HepG2 (cell line): ENCODE measurements around the gene EPX. TPM values are rescaled to one million over a fixed set of nuclear protein-coding genes. Genes with fewer than 3 reads are reported as not detected.

Experiments
- ATAC-seq: fragments of 200-7000 bp; cut with Tn5 transposase; 3 replicates; pipeline ENCODE4 v1.9.1; 2020; ENCODE audit warnings: mild to moderate bottlenecking, moderate library complexity
- BruUV-seq: library from RNA; stranded (reverse); fragments of 400-500 nt; replicated peaks from 2 replicates; lab custom pipeline; 2021; lab: Mats Ljungman, UMichigan
- CTCF ChIA-PET: fragments of 300-600 bp; formaldehyde crosslinking; extraction: SDS; loops from one replicate; lab custom pipeline; 2021; ENCODE audit warnings: low total read pairs, inconsistent platforms, low intra/inter-chr PET ratio; lab: Yijun Ruan, JAX
- POLR2A ChIA-PET: fragments of 350-600 bp; sonication (Branson Sonifier 250); formaldehyde crosslinking; loops from one replicate; lab custom pipeline; 2020; ENCODE audit warnings: antibody characterized with exemption, inconsistent platforms; lab: Yijun Ruan, JAX
- DNase-seq: peaks from one replicate; pipeline ENCODE4 v3.0.0-alpha.2; 2015; ENCODE audit warnings: low spot score
- FAIRE-seq: peaks from 3 replicates; lab custom pipeline; 2011; peaks lifted over from hg19 to GRCh38; lab: Jason Lieb, UNC
- H2AFZ ChIP-seq: one replicate; pipeline ENCODE4 v1.6.1; 2011; ENCODE audit warnings: low read length, inconsistent platforms
- H3K27ac ChIP-seq: fragments of 300-600 bp; 3 replicates; pipeline ENCODE4 v1.8.0; 2011; ENCODE audit warnings: mixed run types, mild to moderate bottlenecking, mixed read lengths, low read length, inconsistent platforms; ENCODE audit not compliant: insufficient read depth; ENCODE audit errors: extremely low read length
- H3K27me3 ChIP-seq, 2 experiments: fragments of 200-600 bp in 1 of 2; 2 replicates in 1 of 2; 3 replicates in 1 of 2; pipeline versions ENCODE4 v1.6.0 to v1.8.0; 2011; ENCODE audit warnings: low read length in 2 of 2, mild to moderate bottlenecking in 2 of 2, moderate library complexity in 2 of 2, inconsistent platforms in 1 of 2; ENCODE audit not compliant: insufficient read depth in 2 of 2, control insufficient read depth in 1 of 2
- H3K36me3 ChIP-seq, 2 experiments: fragments of 200-600 bp in 1 of 2; replicated peaks in 1 of 2; 2 replicates in 1 of 2; 3 replicates in 1 of 2; pipeline versions ENCODE4 v1.5.1 to v1.8.0; 2011; ENCODE audit warnings: low read length in 2 of 2, inconsistent platforms in 1 of 2; ENCODE audit not compliant: insufficient read depth in 2 of 2, control insufficient read depth in 1 of 2
- H3K4me1 ChIP-seq: 2 replicates; pipeline ENCODE4 v1.5.1; 2012; ENCODE audit warnings: low read length, inconsistent platforms; ENCODE audit not compliant: insufficient read depth
- H3K4me2 ChIP-seq: 2 replicates; pipeline ENCODE4 v1.6.0; 2011; ENCODE audit warnings: low read depth, low read length, inconsistent platforms
- H3K4me3 ChIP-seq, 3 experiments: fragments of 200-600 bp in 1 of 3; sonication (generic), shearing (Covaris generic) in 1 of 3; replicated peaks in 1 of 3; 2 replicates each; pipeline ENCODE4 v1.5.1; 2011 to 2016; ENCODE audit warnings: low read length in 3 of 3, inconsistent platforms in 2 of 3, low read depth in 2 of 3, mild to moderate bottlenecking in 2 of 3, control low read depth in 1 of 3, mixed read lengths in 1 of 3; ENCODE audit not compliant: insufficient read depth in 1 of 3
- H3K79me2 ChIP-seq: one replicate; pipeline ENCODE4 v1.6.1; 2011; ENCODE audit warnings: low read length, inconsistent platforms; ENCODE audit not compliant: insufficient read depth
- H3K9ac ChIP-seq: 2 replicates; pipeline ENCODE4 v1.6.0; 2011; ENCODE audit warnings: mild to moderate bottlenecking, low read depth, low read length, inconsistent platforms; ENCODE audit not compliant: insufficient read depth
- H3K9me3 ChIP-seq: 2 replicates; pipeline ENCODE4 v1.5.1; 2012; ENCODE audit warnings: mild to moderate bottlenecking, low read length
- H4K20me1 ChIP-seq: 2 replicates; pipeline ENCODE4 v1.6.0; 2011; ENCODE audit warnings: inconsistent platforms, mild to moderate bottlenecking, low read length, moderate library complexity; ENCODE audit not compliant: insufficient read depth
- AKAP8 ChIP-seq: sonication (generic); formaldehyde crosslinking; IDR thresholded peaks from 2 replicates; pipeline ENCODE4 v1.5.1; 2020; ENCODE audit warnings: mild to moderate bottlenecking, missing genetic modification reagents
- CCDC6 ChIP-seq: sonication (generic); formaldehyde crosslinking; IDR thresholded peaks from 2 replicates; pipeline ENCODE4 v1.8.1; 2022; ENCODE audit warnings: mild to moderate bottlenecking, missing genetic modification reagents, moderate library complexity
- MLX ChIP-seq: IDR thresholded peaks from 2 replicates; pipeline ENCODE4 v1.6.1; 2016
- RERE ChIP-seq: IDR thresholded peaks from 2 replicates; pipeline ENCODE4 v1.6.1; 2016; ENCODE audit warnings: low read depth, missing genetic modification reagents, missing compliant biosample characterization
- SP1 ChIP-seq, 2 experiments: fragments of 450-650 bp in 1 of 2; sonication (generic) in 1 of 2; formaldehyde crosslinking in 1 of 2; IDR thresholded peaks; 2 replicates each; pipeline versions ENCODE4 v1.4.0 to v1.6.1; 2016 to 2020; ENCODE audit warnings: missing genetic modification reagents in 1 of 2
- ZBTB34 ChIP-seq: sonication (generic); formaldehyde crosslinking; IDR thresholded peaks from 2 replicates; pipeline ENCODE4 v1.8.0; 2022; ENCODE audit warnings: mild to moderate bottlenecking, missing genetic modification reagents
- ZNF746 ChIP-seq: sonication (generic); formaldehyde crosslinking; IDR thresholded peaks from 2 replicates; pipeline ENCODE4 v1.8.0; 2022; ENCODE audit warnings: mild to moderate bottlenecking, missing genetic modification reagents
- WGBS: methylation state at CpG from one replicate; pipeline ENCODE4 v1.1.6; 2017; ENCODE audit warnings: low lambda C conversion rate; 5-methylcytosine and 5-hydroxymethylcytosine counted together
- in situ Hi-C: cut with HindIII; loops from 2 replicates; pipeline ENCODE4 v1.10.0; 2017; ENCODE audit warnings: low pct_unique_long_range_greater_than_20kb; ENCODE audit not compliant: extremely low pct_ligation_motif_present
- intact Hi-C: fragments of 100-400 bp; cut with micrococcal nuclease; formaldehyde crosslinking; loops from one replicate; pipeline ENCODE4 v1.10.0; 2022; ENCODE audit not compliant: unreplicated experiment
- polyA plus RNA-seq, 8 experiments: library from polyadenylated mRNA; depleted of rRNA in 3 of 8; stranded (reverse) in 7 of 8; unstranded in 1 of 8; fragments of >200 nt; fragmentation: Illumina TruSeq in 4 of 8; extraction: Trizol in 4 of 8; gene quantifications; 2 replicates each; pipeline versions ENCODE4 v1.2.1 to v1.2.3, GENCODE V29; 2011 to 2016; ENCODE audit warnings: low read depth in 4 of 8, missing spikeins in 1 of 8, mixed read lengths in 1 of 8; ENCODE audit not compliant: insufficient read depth in 1 of 8
- total RNA-seq, 5 experiments: library from RNA; depleted of rRNA; stranded (reverse); fragments of >200 nt; fragmentation: Illumina TruSeq; extraction: Trizol; gene quantifications; 2 replicates each; pipeline ENCODE4 v1.2.3, GENCODE V29; 2016; ENCODE audit warnings: low read depth in 1 of 5

The EPX gene
- total and polyA plus RNA-seq, 2 of the 13 experiments (the other 11 are each of a cell fraction or from before 2014, with no cell fraction given), result not detected

GRCh38 chr17:58231641-58232040 is 39.1 kb downstream of the EPX start:
- no peak for FAIRE-seq
- Histone ChIP-seq H3K4me2 (no peak overlapping the region), H3K27ac (no peak overlapping the region), H3K4me3 (no peak overlapping the region), H3K79me2 (no peaks in the 10 kb centered on the region), H3K9ac (no peak overlapping the region), H4K20me1 (no peaks in the 10 kb centered on the region), H3K9me3 (no peaks in the 10 kb centered on the region), H2AFZ (no peak overlapping the region), H3K4me1 (no peaks in the 10 kb centered on the region), H3K36me3 (no peaks in the 10 kb centered on the region), H3K27me3 (peaks cover 1 to 41% of the 10 kb centered on the region in 2 experiments; a peak in 4 of 5 replicates)
- TF ChIP-seq AKAP8, result no peak
- ChIA-PET CTCF (no interaction called here), POLR2A (no interaction called here)
- DNase-seq, result no peak
- in situ Hi-C loops (no loop called here), intact Hi-C loops (no loop called here)
- BruUV-seq, result no TSS peak
- WGBS, result 4% methylated on average over 2 of the region's 2 CpGs
- no peak for ATAC-seq

GRCh38 chr17:58232707-58233156 is 40.2 kb downstream of the EPX start:
- Histone ChIP-seq H3K9ac (no peak overlapping the region), H3K79me2 (no peaks in the 10 kb centered on the region), H3K4me3 (no peak overlapping the region), H3K27me3 (peaks cover 1 to 43% of the 10 kb centered on the region in 2 experiments; a peak in 4 of 5 replicates), H2AFZ (no peak overlapping the region), H3K9me3 (no peaks in the 10 kb centered on the region), H3K4me1 (no peaks in the 10 kb centered on the region), H4K20me1 (no peaks in the 10 kb centered on the region), H3K36me3 (no peaks in the 10 kb centered on the region), H3K27ac (no peak overlapping the region), H3K4me2 (no peak overlapping the region)
- ATAC-seq, result no peak; the same call in 2 of the 3 replicates
- FAIRE-seq, result no peak
- in situ Hi-C loops, result no loop called here
- TF ChIP-seq SP1 (IDR thresholded peaks at IDR 0.05) (no peak), SP1 (CRISPR knock-in tag; IDR thresholded peaks at IDR 0.05) (no peak), ZBTB34 (CRISPR knock-in tag) (no peak), CCDC6 (CRISPR knock-in tag) (no peak), ZNF746 (CRISPR knock-in tag) (no peak), MLX (CRISPR knock-in tag) (no peak), RERE (CRISPR knock-in tag) (no peak)
- POLR2A ChIA-PET, result no interaction called here
- WGBS, result 36% methylated on average over 12 of the region's 12 CpGs
- DNase-seq, result no peak
- CTCF ChIA-PET, result no interaction called here
- no TSS peak for BruUV-seq
- intact Hi-C loops, result no loop called here
